DLD1 (cell line): ENCODE measurements around the gene RSRC2.
"Not testable (repeated sequence)": the region's sequence is repeated elsewhere in the genome, so short reads cannot be mapped to it uniquely, and the experiment has no call there.

ENCODE experiments used
- in situ Hi-C: cut with HindIII; loops from 2 replicates; pipeline ENCODE4 v1.10.0; 2017; ENCODE audit warnings: low sequenced_read_pairs

Gene RSRC2

GRCh38 chr12:122487807-122488206 lies 38.9 kb downstream of the RSRC2 start:
- in situ Hi-C loops, result not testable (repeated sequence)

- in situ Hi-C loops, result no loop called here
These were observed 39.8 kb downstream of the RSRC2 start for GRCh38 chr12:122486805-122487426.

- in situ Hi-C loops, result not testable (repeated sequence)
These were observed 40.4 kb downstream of the RSRC2 start for GRCh38 chr12:122486360-122486759.

- in situ Hi-C loops, result not testable (repeated sequence)
These were observed 42.4 kb downstream of the RSRC2 start for GRCh38 chr12:122484385-122484784.

- in situ Hi-C loops, result no loop called here
These were observed 42.8 kb downstream of the RSRC2 start for GRCh38 chr12:122483969-122484368.

- in situ Hi-C loops, result no loop called here
These were observed 44.9 kb downstream of the RSRC2 start for GRCh38 chr12:122481861-122482260.

- in situ Hi-C loops, result no loop called here
These were observed 46.0 kb downstream of the RSRC2 start for GRCh38 chr12:122480753-122481152.

- in situ Hi-C loops, result no loop called here
These were observed 52.4 kb downstream of the RSRC2 start for GRCh38 chr12:122474324-122474716.

GRCh38 chr12:122473543-122474323 lies 53.0 kb downstream of the RSRC2 start:
- in situ Hi-C loops, result no loop called here

- in situ Hi-C loops, result no loop called here
These were observed 55.2 kb downstream of the RSRC2 start for GRCh38 chr12:122471324-122472226.

- in situ Hi-C loops, result not testable (repeated sequence)
These were observed 56.2 kb downstream of the RSRC2 start for GRCh38 chr12:122470576-122470975.

GRCh38 chr12:122469856-122470255 lies 56.9 kb downstream of the RSRC2 start:
- in situ Hi-C loops, result not testable (repeated sequence)

GRCh38 chr12:122467983-122468382 lies 58.8 kb downstream of the RSRC2 start:
- in situ Hi-C loops, result no loop called here

- in situ Hi-C loops, result not testable (repeated sequence)
These were observed 62.3 kb downstream of the RSRC2 start for GRCh38 chr12:122464317-122465042.

GRCh38 chr12:122460641-122461040 lies 66.1 kb downstream of the RSRC2 start:
- in situ Hi-C loops, result no loop called here

GRCh38 chr12:122460061-122460460 lies 66.7 kb downstream of the RSRC2 start:
- in situ Hi-C loops, result no loop called here

- in situ Hi-C loops, result no loop called here
These were observed 67.5 kb downstream of the RSRC2 start for GRCh38 chr12:122459211-122459610.

- in situ Hi-C loops, result no loop called here
These were observed 68.4 kb downstream of the RSRC2 start for GRCh38 chr12:122458105-122459035.

- in situ Hi-C loops, result no loop called here
These were observed 69.1 kb downstream of the RSRC2 start for GRCh38 chr12:122457627-122458026.

GRCh38 chr12:122454739-122455138 lies 72.0 kb downstream of the RSRC2 start:
- in situ Hi-C loops, result no loop called here
